GM19328 (cell line): ENCODE results near the gene ZFYVE19.

ENCODE experiments used
- ATAC-seq: cut with Tn5 transposase; IDR thresholded peaks from one replicate; pipeline ENCODE4 v1.9.1; 2021; ENCODE audit warnings: mild to moderate bottlenecking, moderate library complexity; ENCODE audit not compliant: unreplicated experiment

The ZFYVE19 gene

DNA sequence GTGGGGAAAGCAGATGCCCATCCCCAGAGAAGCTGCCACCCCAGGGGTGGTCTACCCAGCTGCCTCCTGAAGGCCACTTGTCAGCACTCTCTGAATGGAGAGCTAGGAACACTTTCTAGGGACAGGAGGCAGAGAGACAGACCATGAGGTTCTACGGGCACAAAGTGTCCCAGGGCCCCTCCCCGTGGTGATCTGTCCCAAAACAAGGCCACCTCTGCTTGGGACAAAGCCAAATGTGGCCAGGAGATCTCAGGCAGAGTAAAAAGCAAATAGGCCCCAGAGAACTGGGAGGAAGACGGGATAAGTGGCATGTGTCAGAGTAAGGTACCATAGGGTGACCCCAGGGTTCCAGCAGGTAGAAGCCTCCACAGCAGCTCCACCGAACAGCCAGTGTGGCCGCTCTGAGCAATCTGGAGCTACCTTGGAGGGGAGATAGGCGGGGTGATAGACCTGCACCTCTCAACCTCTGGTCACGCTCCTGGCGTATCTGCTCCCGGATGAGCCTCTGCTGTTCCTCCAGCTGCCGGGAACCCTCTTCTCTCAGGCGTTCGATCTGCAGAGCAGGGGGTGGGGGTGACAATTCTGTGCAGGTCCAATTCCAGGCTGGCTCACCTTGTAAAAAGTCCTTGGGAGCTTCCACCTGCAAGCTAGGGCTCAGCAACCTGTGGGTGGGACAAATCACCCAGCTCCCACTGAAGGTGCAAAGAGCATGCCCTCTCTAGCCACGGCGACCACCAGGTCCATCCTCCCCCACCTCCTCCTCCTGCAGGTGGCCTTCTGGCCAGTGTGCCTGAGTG is 31.0 kb upstream of the ZFYVE19 start:
- no peak for ATAC-seq

GRCh38 chr15:40776537-40777141 is 30.2 kb upstream of the ZFYVE19 start:
- ATAC-seq: no peak

DNA sequence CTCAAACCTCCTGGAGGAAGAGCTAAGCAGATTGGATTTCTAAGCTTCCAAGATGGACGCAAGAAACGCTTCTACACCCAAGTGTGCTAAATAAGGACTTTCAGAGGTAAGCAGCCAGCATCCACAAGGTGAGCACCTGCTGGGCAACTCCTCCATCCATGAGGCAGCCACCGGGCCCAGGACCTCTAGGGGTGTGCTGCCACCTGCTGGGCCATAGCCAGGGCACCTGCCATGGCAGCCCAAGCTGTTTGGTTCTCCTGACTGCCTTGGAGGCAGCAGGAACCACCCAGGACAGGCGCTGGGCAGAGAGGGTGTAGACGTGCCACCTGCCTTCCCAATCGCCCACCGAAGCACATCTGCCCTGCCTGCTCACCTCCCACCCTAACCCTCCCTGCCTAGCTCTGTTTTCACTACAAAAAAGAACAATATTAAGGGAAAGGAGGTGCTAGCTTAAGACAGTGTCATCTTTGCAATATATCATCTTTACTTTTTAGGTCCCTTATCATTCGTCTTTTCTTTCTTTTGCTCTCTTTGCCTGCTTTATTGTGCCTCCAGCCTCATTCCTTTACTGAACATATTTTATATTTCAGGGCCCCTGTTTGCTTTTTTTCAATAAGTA is 24.2 kb upstream of the ZFYVE19 start:
- ATAC-seq: no peak

- no peak for ATAC-seq
These were observed 21.7 kb upstream of the ZFYVE19 start for GRCh38 chr15:40785164-40785563.

DNA sequence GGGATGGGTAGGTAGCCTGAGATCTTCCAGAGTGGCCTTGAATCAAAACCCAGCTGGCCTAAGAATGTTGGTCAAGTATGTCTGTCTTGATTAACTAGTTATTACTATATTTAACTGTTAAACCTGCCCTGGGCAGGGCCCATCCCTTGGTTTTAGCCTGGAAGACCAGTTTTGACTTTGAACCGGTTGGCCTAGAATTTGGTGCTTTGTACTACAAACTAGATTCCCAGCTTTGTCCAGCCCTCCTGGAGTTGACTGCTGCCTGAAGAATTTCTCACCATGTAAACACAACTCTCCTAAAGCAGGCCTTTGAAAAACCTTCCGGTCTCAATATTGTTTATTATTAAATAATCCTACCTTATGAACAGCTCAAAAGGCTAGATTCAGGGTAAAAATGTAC is 21.1 kb upstream of the ZFYVE19 start:
- no peak for ATAC-seq

- ATAC-seq: no peak
These were observed 19.5 kb upstream of the ZFYVE19 start for GRCh38 chr15:40787344-40787841.

DNA sequence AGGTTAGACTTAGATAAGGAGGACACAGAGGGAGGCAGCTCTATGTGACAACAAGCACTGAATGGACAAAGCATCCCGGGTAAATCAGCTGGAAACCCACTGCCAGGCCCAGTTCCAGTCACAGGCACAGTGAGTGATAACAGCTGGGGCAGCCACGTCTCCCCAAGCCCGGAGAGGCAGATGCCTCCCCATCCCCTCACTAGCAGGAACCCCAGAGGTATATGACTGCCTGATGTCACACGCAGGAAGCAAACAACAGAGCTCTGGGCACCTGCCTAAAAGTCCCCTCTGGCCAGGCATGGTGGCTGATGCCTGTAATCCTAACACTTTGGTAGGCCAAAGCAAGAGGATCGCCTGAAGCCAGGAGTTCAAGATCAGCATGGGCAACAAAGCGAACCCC is 18.9 kb upstream of the ZFYVE19 start:
- ATAC-seq: no peak

GRCh38 chr15:40789119-40789518 is 17.8 kb upstream of the ZFYVE19 start:
- ATAC-seq: no peak

DNA sequence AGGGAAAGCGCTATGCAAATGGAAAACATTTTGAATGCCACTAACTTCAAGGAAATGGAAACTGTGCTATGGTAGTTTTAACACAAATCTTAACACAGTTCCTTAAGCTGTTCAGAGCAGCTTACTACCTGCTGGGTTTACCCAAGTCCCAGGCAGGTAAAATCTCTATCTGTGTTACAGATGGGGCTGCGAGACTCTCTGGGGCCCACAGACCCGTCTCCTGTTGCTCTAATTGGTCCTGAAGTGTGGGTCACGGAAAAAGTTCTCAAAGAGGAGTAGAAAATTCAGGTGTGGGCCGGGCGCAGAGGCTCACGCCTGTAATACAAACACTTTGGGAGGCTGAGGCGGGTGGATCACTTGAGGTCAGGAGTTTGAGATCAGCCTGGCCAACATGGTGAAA is 16.9 kb upstream of the ZFYVE19 start:
- ATAC-seq: no peak

DNA sequence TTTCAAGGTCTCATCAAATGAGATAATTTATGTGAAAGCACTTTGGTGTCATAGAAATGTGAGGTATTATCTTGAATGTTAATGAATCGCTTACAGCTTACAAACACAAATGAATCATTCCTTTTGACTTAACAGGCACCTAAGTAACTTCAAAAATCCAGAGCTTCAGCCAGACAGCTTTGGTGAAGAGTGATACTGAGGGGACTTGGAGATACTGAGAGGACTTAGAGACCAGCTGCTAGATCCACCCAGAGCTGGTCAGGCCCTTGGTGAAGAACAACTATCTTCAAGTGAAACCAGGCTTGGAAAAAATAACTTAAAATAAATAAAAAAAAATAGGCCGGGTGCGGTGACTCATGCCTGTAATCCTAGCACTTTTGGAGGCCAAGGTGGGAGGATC is 16.2 kb upstream of the ZFYVE19 start:
- no peak for ATAC-seq

- ATAC-seq: no peak
These were observed 14.5 kb upstream of the ZFYVE19 start for GRCh38 chr15:40792394-40792793.

DNA sequence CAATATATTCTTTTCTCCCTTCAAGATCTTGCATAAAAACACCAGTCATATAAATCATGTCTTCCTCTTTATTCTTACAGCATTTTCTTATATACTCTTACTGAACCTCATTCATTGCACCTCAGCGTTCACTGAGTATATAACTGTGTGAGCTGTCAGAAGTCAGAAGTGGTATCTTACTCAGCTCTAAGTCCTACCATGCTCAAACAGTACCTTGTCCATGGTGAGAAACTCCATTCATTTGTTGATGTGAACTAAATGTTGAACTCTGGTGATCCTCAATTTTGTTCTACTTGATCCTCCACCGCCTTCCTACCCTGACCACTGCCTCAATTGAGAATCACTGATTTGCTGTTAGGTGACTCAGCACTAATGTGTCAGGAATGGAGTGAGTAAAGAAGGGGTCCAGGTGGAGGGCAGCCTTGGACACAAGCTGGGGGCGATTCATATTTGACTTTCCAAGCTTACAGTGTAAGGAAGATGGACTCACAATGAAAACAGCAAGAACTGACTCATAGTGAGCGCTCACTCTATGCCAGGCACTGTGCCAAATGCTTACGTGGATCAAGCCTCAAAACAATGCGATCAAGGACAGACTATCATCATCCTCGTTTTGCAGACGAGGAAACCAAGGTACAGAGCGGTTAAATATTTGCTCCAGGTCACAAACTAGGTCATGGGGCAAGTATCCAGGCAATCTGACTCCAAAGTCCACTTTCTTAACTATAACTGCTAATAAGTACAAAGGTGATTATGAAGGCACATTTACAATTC is 13.5 kb upstream of the ZFYVE19 start:
- no peak for ATAC-seq

GRCh38 chr15:40796041-40796440 is 10.8 kb upstream of the ZFYVE19 start:
- ATAC-seq: no peak

DNA sequence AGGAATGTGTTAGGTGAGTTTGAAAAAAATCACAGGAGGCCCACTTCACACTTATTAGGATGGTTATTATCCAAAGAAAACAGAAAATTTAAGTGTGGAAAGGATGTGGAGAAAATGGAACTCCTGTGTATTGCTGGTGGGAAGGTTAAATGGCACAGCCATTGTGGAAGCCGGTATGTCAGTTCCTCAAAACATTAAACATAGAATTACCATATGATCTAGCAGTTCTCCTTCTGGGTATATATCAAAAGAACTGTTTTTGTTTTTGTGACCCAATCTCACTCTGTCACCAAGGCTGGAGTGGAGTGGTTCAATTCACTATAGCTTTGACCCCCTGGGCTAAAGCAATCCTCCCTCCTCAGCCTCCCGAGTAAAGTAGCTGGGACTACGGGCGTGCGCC is 10.4 kb upstream of the ZFYVE19 start:
- no peak for ATAC-seq

DNA sequence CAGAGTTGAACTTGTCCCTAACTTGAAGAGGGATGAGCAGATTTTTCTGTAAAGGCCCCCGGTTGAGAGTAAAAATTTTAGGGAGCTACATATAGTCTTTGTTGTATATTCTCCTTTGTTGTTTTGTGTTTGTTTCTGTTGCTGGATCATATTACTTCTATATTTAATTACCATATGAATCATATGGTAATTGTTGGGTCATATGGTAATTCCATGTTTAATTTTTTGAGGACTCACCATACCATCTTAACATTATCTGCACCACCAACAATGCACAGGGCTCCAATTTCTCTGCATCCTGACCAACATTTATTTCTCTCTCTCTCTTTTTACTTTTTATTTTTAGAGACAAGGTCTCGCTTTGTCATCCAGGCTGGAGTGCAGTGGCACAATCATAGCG is 7.4 kb upstream of the ZFYVE19 start:
- ATAC-seq: no peak

DNA sequence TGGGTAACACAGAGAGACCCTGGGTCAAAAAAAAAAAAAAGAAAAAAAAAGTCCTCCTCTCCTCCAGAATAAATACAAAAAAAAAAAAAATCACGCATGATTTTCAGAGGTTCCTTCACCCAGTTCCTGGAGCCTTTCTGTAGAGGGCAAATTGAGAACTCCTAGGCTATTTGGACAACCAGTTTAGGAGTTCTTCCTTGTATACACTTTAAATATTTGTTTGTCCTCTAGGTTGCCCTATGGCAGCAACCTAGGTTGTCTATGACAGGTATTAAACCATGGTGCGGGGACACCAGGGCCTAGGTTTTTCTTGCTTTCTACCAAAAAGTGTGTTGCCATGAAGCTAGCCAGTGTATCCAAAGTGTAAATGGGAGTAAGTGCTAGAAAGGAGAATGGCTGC is 3.8 kb upstream of the ZFYVE19 start:
- no peak for ATAC-seq

GRCh38 chr15:40803688-40804087 is 3.2 kb upstream of the ZFYVE19 start:
- ATAC-seq: no peak

GRCh38 chr15:40806672-40807027 is 239 bp upstream of the ZFYVE19 start:
- no peak for ATAC-seq

- ATAC-seq: no peak
These were observed 1.1 kb downstream of the ZFYVE19 start for GRCh38 chr15:40807888-40808461.

DNA sequence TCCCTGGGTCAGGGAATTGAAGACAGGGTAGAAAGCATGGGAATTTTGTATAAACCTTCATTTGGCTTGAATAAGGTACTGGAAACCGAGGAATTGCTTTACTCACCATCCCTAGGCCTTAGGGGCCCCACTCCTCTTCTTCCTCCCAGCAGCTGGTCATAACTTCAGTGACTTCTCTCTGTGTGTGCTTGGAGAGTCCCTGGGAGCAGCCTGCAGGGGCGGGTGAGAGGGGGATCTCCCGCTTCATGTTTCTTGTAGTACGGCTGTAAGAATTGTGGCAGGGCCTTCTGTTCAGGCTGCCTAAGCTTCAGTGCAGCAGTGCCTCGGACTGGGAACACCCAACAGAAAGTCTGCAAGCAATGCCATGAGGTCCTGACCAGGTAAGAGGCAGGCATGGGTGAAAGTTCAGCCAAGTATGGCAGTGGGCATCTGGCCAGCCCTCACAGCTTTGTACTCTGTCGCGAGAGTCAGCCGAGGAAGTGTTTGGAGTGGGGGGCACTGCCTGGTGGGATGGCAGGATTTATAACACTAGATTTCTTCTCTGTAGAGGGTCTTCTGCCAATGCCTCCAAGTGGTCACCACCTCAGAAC is 2.1 kb downstream of the ZFYVE19 start:
- ATAC-seq: no peak
